Stimulated activated CD8-positive, alpha-beta memory T cell treated with anti-CD3 and anti-CD28 coated beads, Interleukin-2, amount 100 ng/mL, for 1 hour (primary cell): Measurements from ENCODE around the gene YES1.
"Not testable (repeated sequence)": the region's sequence is repeated elsewhere in the genome, so short reads cannot be mapped to it uniquely, and the experiment has no call there.

Experiments used
- DNase-seq, 2 donors: peaks; one replicate each; pipeline ENCODE4 v3.0.0-alpha.2; 2020; ENCODE audit warnings: low read depth in 2 of 2

YES1 gene

GRCh38 chr18:784470-785172 lies 27.4 kb downstream of the YES1 start:
- DNase-seq = no peak

- no peak for DNase-seq
These were observed 33.7 kb downstream of the YES1 start for GRCh38 chr18:778194-778927.

- no peak for DNase-seq
These were observed 35.0 kb downstream of the YES1 start for GRCh38 chr18:777021-777420.

- DNase-seq = not testable (repeated sequence)
These were observed 36.0 kb downstream of the YES1 start for GRCh38 chr18:776044-776443.

GRCh38 chr18:774811-775210 lies 37.2 kb downstream of the YES1 start:
- DNase-seq = no peak

GRCh38 chr18:773980-774624 lies 37.9 kb downstream of the YES1 start:
- no peak for DNase-seq

GRCh38 chr18:770583-770961 lies 41.5 kb downstream of the YES1 start:
- DNase-seq = no peak

GRCh38 chr18:767961-768360 lies 44.1 kb downstream of the YES1 start:
- DNase-seq = no peak

GRCh38 chr18:767084-767882 lies 44.8 kb downstream of the YES1 start:
- no peak for DNase-seq

- no peak for DNase-seq
These were observed 45.5 kb downstream of the YES1 start for GRCh38 chr18:766550-766860.

GRCh38 chr18:765764-766549 lies 46.1 kb downstream of the YES1 start:
- DNase-seq = no peak

- DNase-seq = not testable (repeated sequence)
These were observed 52.2 kb downstream of the YES1 start for GRCh38 chr18:759864-760263.

GRCh38 chr18:755506-755905 lies 56.5 kb downstream of the YES1 start:
- no peak for DNase-seq

- DNase-seq = no peak
These were observed 57.4 kb downstream of the YES1 start for GRCh38 chr18:754656-755055.

GRCh38 chr18:750456-750855 lies 61.6 kb downstream of the YES1 start:
- DNase-seq = no peak

- no peak for DNase-seq
These were observed 67.0 kb downstream of the YES1 start for GRCh38 chr18:744832-745597.

GRCh38 chr18:741931-742512 lies 70.0 kb downstream of the YES1 start:
- DNase-seq = no peak

- DNase-seq = no peak
These were observed 79.7 kb downstream of the YES1 start for GRCh38 chr18:732371-732770.

GRCh38 chr18:731185-731584 lies 80.9 kb downstream of the YES1 start:
- no peak for DNase-seq

GRCh38 chr18:730692-731091 lies 81.3 kb downstream of the YES1 start:
- DNase-seq = no peak
